NCI-H2196 (cell line): ENCODE measurements around the gene HOXD10.

Experiments
- DNase-seq: peaks from one replicate; lab custom pipeline; 2025; ENCODE audit not compliant: unreplicated experiment; lab: John Stamatoyannopoulos, UW

Gene HOXD10

DNA sequence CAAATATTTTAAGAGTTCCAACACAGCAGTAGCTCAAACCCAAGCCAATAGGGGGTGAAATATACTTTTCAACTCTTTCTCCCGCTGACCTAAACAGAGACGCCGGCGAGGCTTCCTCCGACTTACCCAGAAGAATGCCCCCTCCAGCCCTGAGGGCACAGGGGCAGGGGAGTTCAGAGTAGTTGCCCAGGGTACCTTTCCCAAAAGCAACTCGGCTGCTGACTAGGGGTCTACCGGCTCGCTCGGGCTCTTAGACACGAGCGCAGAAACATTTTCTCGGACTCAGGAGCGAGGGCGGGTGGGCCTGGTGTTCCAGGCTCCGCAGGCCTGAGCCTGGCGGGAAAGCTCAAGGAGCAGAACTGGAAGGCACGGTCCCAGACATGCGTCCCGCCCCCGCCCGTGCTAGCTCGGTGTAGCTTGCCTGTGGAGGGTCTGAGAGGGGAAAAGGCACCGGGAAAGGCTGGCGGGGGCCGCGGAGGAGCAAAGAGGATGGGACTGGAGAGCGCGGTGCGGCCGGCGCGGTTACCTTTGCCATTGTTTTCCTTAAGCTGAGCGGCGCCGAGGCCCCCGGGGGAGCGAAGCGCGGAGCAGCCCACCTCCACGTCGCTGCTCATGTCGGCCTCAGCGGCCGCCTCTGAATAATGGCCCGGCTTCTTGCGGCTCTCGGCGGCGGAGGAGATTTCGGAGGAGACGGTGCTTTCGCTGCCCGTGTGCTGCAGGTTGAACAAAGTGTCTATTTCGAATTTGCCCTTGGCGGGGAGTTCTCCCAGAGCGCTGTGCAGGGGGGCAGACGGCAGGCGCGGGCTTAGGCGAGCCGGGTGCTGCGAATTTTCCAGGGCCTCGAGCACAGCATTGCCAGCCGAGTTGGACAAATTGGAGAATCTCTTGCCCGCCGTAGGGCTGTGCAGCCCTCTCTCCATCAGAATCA lies 33.5 kb upstream of the HOXD10 start:
- DNase-seq = no peak

DNA sequence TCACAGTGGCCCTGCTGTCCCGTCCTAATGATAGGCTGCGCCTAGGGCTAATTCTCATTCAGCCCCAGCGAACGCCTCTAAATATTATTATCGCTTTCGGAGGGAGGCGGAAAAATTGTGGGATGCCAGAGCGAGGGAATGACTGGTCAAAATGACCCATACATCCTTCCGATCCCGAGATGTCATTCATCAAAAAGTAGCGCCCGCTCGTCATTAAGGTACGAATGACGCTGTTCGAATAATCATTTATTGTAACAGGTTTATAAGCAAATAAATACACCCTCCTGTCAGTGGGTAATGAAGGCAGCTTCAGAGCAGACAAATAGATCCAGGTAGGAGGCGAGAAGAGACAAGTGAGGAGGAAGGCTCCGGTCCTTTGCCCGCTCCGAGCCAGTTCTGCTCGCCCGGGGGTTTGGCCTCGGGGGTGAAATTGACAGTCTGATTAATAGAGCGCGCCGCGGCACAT lies 32.7 kb upstream of the HOXD10 start, which contains the start of gene EVX2:
TSS of gene EVX2 (minus strand) at position 167 of the 466 bp plus-strand sequence. CDS start 186 bp downstream, outside the sequence.
- no peak for DNase-seq

DNA sequence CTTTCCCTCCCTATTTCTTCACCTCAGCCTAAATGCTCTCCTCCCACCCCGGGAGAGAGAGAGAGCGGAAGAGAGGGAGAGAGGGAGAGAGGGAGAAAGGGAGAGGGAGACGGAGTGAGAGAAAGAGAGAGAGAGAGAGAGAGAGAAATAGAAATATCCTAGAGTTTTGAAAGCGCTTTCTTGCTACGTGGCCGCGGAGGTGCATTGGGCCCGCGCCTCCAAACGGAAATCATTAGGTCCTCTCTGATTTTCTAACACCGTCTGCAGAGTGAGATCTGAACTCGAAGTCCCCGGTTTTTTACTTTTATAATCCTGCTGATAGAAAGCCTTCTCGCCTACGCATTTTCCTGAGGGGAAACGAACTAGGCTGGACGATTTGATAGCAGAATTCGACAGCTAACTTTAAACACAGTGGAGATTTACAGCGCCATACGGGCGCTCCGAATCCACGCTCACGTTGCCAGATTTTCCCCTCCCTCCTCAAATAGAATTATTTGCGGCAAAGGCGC lies 31.9 kb upstream of the HOXD10 start:
- DNase-seq = no peak

DNA sequence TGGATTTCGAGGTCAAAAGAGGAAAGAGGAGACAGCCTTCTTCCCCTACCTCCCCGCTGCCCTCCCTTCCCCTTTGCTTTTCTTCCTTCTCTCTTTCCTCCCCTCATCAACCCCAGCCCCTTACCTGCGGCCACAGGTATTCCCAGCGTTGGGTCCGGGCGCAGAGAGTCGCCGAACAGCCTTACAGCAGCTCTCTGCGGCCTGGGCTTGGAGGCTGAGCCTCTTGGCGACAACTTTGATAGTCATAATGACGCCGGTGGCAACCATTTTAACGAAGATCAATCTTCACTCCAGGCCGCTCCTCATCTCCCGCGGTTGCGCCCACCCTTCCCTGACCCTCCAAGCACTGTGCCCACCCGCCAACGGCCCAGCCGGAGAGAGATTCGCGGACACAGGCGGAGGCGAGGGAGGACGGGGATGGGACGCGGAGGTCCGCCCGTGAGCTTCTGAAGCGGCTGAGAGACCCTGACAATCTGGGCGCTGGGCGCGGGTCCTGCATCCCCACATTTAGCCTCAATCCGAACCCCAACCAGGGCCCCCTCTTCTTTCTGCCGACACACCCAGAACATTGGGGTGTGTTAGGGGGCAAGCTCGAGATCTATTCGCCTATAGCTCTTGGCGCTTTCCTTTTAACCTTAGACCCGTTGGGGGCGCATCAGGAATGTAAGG lies 31.3 kb upstream of the HOXD10 start:
- no peak for DNase-seq

DNA sequence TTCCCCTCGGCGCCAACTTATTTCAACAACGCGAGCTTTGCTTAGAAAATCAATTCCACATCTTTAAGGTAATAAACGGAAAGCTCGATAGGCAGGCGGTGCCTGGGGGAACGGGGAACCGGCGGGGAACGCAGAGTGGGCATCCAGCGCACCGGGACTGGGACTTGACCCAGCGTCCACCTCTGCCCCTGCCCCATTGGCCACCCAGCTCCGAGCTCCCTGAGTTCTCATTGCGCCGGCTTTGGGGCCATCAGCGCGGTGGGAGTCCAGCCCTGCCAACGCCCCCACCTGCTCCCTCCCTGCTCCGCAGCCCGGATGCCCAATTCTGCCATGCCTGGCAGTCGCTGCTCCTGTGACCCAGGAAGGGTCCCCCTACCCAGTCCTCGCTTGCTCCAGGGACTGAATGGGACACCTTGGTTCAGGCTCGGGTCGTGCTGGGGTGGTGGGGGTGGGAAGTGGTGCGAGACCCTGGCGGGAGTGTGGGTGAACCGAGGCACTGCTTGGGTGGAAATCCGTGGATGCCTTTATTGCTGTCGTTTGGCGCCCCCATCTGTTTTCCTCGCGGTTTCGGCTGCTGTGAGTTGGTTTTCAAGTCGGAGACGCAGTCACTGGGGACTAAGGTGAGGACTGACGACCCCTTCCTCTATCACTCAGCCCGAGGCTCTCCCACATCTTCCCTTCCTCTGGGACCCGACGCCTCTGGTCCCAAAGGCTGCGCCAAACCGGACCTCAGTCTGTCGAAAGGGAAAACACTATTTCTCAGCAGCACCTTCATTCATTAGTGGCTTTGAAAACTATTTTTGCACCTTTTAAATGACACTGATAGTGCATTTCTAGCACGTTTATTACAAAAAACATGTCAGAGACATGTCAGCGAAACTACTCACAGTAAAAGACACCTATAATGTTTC lies 30.5 kb upstream of the HOXD10 start:
- DNase-seq = peak; percentile 64

DNA sequence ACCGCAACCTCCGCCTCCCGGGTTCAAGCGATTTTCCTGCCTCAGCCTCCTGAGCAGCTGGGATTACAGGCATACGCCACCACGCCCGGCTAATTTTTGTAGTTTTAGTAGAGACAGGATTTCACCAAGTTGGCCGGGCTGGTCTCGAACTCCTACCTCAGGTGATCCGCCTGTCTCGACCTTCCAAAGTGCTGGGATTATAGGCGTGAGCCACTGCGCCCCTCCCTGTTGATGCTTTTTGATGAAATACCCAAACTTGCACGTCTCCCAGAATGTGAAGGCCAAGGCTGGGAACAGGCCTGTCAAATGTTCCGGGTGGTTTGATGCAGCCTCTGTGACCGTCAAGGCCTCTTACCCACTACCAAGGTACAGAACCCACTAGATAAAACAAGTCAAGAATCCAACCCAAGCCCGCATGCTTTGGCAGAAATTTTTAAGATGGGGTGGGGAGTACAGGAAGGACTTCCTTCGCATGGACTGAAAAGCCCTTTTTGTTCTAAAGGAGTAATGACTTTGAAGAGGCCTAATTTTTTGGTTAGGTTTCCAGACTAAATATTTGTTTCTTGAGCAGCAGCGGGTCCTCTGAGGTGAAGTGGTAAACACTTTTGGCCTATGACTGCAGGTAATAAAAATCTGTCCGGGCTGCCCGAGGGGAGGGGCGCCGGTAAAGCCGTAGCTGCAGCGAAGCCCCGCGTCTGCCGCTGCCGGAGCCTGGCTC lies 29.1 kb upstream of the HOXD10 start:
- no peak for DNase-seq

DNA sequence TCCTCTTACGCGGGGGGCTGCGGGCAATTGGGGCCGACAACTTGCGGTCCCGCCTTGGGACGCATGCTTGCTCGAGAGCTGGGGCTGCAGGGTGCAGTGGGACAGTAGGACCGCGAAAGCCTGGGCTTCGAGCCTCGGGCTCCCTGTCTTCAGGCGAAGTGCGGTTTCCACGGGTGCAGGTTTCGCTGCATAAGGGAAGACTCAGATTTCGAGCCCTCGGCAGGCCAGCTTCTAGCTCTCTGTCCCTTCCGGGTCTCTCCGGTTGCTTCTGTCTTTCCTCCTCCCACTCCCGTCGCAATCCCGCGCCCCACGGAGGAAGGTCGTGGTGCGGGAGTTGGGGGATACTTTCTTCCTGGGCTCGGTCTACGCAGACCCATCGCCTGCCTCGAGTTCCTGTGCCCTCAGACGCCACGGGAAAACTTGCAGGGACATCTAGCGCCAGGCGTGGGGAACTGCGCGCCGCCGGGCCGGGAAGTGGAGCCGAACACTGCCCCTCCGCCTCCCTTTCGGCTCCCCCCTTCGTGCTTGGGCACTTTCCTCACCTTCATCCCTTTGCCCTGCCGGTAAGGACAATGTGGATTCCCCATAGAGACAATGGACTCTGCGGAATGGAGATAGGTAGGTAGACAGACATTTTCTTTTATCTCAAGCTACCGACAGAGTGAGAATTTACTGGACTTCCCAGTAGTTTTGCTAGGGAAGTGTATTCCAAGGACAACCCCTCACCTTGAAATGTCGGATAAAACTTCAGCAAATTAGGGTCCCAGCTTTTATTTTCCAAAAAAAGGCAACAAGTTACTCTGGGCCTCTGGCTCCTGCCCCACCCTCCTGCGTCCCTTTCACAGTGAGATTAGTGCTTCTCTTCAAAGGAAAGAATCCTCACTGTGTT lies 28.3 kb upstream of the HOXD10 start:
- DNase-seq = peak; percentile 39

DNA sequence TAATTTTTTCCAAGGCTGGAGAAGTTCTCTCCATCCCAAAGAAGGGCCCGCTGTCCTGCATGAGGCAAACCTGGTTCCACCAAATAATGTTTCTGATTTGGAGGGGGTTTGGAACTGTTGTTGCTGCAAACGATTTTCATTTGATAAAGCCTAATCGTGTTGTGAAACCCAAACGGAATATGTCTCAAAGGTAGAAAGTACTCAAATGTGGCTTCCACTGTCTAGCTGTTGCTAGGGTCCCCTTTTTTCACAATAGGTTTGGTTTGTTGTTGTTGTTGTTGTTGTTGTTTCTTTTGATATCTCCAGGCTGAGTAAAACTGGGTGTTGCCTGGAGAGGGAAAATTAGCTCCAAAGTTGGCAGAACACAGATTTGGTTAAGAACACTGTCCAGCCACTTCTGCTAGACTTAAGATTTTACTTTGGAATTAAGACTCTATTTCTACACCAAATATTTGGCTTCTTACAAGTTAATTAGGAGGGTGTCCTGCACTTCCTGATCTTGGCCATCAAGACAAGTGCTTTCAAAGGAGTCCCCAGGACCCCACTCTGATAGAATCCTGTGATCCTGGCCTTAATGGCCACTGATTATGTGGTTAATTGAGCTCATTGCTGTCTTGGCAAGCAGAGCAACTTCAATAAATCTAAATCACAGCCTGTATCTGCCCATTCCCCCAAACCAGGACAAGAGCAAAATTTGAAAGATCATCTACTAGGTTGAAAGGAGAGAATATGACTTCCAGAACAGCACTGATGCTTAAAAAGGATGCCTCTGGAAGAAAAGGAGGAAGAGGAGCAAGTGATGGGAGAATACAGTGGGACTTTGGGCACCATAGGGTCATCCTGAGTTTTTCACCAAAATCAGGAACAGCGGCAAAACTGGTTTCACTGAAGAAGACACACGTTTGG lies 27.4 kb upstream of the HOXD10 start:
- DNase-seq = no peak

DNA sequence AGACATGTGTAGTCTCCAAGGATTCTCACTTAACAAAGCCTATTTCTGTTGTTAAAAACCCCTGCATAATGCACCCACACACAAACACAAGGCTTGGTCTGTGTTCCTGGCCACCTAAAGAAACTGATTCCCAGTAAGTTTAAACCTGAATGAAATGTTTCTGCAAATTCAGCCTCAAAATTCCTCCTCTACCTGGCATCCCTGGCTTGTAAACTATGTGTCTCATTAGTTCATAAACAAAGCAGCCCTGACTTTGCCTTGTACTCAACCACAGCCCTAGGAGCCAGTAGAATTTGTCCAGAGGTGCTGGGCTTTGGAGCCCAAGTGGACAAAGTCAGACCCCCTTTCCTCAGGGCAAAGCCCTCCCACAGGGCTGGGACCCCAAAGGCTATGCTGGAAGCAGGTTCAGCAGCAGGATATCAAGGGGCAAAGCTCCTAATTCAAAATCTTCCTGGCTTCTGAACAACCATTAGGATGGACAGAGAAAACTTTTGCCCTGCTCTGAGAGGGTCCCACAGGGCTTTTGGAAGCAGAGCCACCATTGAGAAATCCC lies 26.7 kb upstream of the HOXD10 start:
- no peak for DNase-seq

DNA sequence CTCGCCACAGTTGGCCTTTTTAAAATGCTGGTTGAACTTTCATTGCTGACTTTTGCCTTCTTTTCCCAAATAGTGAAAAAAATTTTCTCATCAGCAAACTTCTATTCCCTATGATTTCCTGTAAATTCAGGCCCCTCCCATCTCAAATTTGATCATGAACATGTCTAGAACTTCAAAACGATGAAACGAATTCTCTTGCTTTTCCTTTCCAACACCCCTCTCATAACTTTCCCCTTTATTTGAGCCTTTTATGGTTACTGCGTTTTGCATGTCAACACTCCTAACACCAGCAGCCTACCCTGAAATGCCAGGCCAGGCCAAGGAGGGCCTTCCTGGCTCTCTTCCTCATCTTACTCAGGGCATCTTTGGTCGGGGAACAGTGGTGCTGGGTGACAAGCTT lies 25.7 kb upstream of the HOXD10 start:
- no peak for DNase-seq

DNA sequence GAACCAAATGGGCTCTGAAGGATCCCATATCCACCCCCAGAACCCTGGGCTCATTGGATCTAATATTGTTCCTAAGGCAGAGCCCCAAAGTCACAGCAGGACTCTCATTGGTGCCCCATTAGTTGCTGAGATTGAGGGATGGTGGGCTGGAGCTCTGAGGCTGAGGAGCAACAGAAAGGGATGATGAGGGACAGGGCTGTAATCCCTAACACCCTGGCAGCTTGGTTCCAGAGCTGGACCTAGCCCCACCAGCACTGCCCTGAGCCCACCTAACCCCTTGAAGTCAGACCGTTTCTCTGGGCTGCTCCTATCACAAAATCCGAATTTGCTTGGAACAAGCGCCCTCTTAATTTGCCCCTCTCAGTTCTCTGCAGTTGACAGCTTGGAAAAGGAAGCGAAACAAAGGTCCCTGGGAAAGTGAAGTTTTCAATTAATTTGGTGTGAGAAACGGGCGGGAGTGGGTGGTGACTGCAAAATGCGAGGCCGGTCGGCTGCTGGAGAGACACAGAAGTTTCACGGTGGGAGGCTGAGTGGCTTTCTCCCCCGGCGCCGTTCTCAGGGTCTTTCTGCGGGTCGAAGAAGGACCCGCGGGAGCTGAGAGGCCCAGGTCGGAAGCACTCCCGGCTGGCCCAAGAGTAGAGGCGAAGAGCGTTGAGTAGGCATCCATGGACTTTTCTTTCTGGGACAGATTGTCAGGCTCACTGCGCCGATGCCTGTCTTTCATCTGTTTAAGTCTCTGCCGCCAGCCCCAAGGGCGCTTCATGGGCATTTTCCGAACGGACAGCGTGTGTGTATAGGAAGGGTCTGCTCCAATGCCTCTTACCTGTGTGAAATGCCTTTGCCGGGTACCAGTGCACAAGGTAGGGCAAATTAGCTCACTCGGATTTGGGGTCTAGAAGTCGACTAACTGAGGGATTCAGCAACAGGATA lies 25.0 kb upstream of the HOXD10 start:
- no peak for DNase-seq

DNA sequence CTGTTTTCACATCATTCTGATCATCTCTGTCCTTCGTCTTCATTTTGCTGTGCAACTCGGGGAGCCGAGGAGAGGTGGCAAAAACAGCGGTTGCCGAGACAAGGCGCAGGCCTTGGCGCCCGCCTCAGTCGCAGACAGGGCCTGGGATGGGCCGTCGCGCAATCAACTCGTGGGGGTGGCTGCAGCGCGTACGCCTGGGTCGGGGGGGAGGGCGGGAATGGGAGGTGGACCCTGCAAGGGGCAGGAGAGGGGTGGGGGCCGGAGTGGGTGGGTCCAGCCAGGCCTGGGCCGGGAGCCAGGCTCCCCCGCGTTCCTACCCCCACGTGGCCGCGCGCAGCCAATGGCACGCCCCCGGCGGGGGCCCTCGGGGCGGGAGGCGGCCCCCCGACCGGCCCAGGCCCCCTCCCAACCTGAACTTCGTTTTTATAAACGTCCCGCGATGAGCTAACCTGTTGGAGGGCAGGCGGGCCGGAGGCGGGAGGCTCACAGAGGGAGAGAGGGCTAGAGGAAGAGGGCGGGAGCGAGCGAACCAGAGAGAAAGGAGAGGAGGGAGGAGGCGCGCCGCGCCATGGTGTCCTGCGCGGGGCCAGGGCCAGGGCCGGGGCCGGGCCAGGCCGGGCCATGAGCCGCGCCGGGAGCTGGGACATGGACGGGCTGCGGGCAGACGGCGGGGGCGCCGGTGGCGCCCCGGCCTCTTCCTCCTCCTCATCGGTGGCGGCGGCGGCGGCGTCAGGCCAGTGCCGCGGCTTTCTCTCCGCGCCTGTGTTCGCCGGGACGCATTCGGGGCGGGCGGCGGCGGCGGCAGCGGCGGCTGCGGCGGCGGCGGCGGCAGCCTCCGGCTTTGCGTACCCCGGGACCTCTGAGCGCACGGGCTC lies 24.1 kb upstream of the HOXD10 start, which contains the start of gene HOXD13:
TSS of gene HOXD13 (plus strand) at position 452 of the 875 bp plus-strand sequence. CDS start at position 622, 170 bp downstream.
- peak; percentile 20 for DNase-seq

DNA sequence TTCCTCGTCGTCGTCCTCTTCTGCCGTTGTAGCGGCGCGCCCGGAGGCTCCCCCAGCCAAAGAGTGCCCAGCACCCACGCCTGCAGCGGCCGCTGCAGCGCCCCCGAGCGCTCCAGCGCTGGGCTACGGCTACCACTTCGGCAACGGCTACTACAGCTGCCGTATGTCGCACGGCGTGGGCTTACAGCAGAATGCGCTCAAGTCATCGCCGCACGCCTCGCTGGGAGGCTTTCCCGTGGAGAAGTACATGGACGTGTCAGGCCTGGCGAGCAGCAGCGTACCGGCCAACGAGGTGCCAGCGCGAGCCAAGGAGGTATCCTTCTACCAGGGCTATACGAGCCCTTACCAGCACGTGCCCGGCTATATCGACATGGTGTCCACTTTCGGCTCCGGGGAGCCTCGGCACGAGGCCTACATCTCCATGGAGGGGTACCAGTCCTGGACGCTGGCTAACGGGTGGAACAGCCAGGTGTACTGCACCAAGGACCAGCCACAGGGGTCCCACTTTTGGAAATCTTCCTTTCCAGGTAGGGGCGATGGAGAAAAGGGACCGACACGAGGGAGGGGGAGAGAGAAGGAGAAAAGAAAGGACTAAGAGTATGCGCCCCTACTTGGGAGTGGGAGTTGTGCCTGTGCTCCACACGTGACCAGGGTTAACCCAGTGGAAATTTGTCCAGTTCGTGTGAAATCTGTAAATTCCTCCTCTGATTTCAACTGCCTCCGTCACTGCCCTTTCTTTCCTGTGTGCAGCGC lies 23.3 kb upstream of the HOXD10 start:
- peak; percentile 9 for DNase-seq

DNA sequence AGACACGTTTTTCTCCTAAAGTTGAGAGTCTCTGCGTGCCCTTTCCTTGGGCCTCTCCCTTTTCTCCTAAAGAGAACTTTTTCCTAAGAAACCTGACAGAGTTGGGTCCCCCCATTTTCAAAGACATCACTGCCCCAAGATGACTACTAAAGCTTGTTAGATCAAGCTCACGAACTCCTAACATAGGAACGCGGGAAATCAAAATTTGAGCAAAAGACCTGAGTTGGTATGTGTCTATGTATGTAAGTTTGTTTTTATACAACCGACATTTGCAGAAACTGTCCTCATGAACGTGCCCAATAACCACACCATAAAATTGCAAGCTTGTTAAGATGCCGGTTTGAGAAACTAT lies 22.7 kb upstream of the HOXD10 start:
- DNase-seq = no peak

DNA sequence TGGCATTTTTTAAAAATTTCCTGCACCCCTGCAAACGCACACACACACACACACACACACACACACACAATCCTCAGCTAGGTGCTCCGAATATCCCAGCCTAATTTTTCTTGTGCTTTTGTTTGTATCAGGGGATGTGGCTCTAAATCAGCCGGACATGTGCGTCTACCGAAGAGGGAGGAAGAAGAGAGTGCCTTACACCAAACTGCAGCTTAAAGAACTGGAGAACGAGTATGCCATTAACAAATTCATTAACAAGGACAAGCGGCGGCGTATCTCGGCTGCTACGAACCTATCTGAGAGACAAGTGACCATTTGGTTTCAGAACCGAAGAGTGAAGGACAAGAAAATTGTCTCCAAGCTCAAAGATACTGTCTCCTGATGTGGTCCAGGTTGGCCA lies 22.2 kb upstream of the HOXD10 start:
- no peak for DNase-seq
